Prostate gland (tissue), 2 donors: ENCODE results near the gene ALX3. TPM values are rescaled to one million over a fixed set of nuclear protein-coding genes. Genes with fewer than 3 reads are reported as not detected.

ENCODE experiments used
- DNase-seq: peaks from one replicate; pipeline ENCODE4 v3.0.0-alpha.2; 2019; ENCODE audit warnings: low spot score
- H3K27ac ChIP-seq, 2 donors: fragments of 200-600 bp; sonication (generic); 2 replicates each; pipeline ENCODE4 v1.5.1; 2017 to 2019
- H3K27me3 ChIP-seq: fragments of 200-600 bp; sonication (generic); replicated peaks from 2 replicates; pipeline ENCODE4 v1.5.1; 2019; ENCODE audit not compliant: insufficient read depth
- H3K36me3 ChIP-seq, 2 donors: fragments of 200-600 bp; sonication (generic); 1 replicate in 1 of 2; 2 replicates in 1 of 2; pipeline versions ENCODE4 v1.5.1 to v1.8.1; 2017 to 2019
- H3K4me1 ChIP-seq: fragments of 200-600 bp; sonication (generic); replicated peaks from 2 replicates; pipeline ENCODE4 v1.5.1; 2019
- H3K4me3 ChIP-seq, 2 donors: fragments of 200-600 bp; sonication (generic); 2 replicates each; pipeline ENCODE4 v1.5.1; 2017 to 2019
- H3K9me3 ChIP-seq: fragments of 200-600 bp; sonication (generic); 2 replicates; pipeline ENCODE4 v1.5.1; 2017
- POLR2A ChIP-seq: fragments of 450-650 bp; IDR thresholded peaks from one replicate; pipeline ENCODE4 v1.6.1; 2016; ENCODE audit warnings: antibody characterized with exemption, mild to moderate bottlenecking
- POLR2AphosphoS5 ChIP-seq: sonication (generic); formaldehyde crosslinking; IDR thresholded peaks from one replicate; pipeline ENCODE4 v1.6.1; 2017; ENCODE audit warnings: antibody characterized with exemption
- WGBS: methylation state at CpG from one replicate; pipeline ENCODE4 v1.1.5; 2018; 5-methylcytosine and 5-hydroxymethylcytosine counted together
- intact Hi-C: fragments of 100-400 bp; cut with DNase I; formaldehyde crosslinking; loops from one replicate; pipeline ENCODE4 v1.14.2; 2022
- total RNA-seq, 2 donors: library from RNA; depleted of rRNA; stranded (reverse); fragments of >200 nt; gene quantifications; one replicate each; pipeline ENCODE4 v1.1.0, GENCODE V29; 2016
- TF ChIP-seq, protein P1 (sequence below), 4 experiments: fragments of 200-600 bp in 2 of 4; fragments of 450-650 bp in 2 of 4; sonication (generic) in 2 of 4; IDR thresholded peaks; 1 replicate in 3 of 4; 2 replicates in 1 of 4; pipeline ENCODE4 v1.5.1; 2016 to 2019; ENCODE audit warnings: antibody characterized with exemption in 4 of 4, mild to moderate bottlenecking in 2 of 4, moderate library complexity in 2 of 4

Gene ALX3
- under 1 TPM in 1 of 2 donors, not detected in 1; 0.74 TPM for total RNA-seq

DNA sequence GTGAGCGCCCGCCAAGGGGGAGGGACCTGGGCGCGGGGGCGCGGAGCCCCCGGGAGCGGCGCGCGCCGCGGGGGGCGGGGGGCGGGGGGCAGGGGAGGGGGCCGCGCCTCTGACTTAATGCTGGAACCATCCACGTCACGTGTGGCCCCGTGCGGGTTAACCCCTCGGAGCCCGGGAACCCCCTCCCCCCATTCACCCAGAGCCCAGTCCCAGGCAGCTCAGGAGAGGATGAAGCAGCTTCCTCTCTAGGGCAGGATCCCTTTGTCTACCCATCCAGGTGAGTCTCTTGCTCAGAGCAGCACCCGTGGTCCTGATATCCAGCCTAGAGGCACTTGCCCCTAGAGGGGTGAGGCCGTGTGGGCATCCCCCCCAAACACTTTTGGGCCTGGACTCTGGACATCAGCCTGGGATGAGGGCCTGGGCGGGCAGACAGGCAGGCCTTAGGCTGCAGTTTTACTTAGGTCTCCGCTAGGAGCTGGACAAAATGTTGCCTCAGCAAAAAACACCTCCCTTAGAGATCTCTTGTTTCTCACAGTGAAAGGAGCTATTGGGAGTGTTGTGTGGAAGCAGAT is at the start of gene ALX3:
Gene ALX3 (minus strand): TSS at position 2 of the 572 bp plus-strand sequence. CDS start 60 bp downstream, outside the sequence.
- no peak within 1 kb of the TSS for H3K27ac ChIP-seq
- WGBS, result 59% methylated on average over 4 of the region's 27 CpGs
- peaks cover 36% of the 10 kb centered on the region for H3K27me3 ChIP-seq
- no peak within 1 kb of the TSS for H3K4me3 ChIP-seq
- H3K4me1 ChIP-seq, result no peaks in the 10 kb centered on the region
- no peak for DNase-seq
- H3K9me3 ChIP-seq, result no peaks in the 10 kb centered on the region
- intact Hi-C loops, result no loop called here
- H3K36me3 ChIP-seq, result no peaks in the 10 kb centered on the region
- TF ChIP-seq, protein P1, sequence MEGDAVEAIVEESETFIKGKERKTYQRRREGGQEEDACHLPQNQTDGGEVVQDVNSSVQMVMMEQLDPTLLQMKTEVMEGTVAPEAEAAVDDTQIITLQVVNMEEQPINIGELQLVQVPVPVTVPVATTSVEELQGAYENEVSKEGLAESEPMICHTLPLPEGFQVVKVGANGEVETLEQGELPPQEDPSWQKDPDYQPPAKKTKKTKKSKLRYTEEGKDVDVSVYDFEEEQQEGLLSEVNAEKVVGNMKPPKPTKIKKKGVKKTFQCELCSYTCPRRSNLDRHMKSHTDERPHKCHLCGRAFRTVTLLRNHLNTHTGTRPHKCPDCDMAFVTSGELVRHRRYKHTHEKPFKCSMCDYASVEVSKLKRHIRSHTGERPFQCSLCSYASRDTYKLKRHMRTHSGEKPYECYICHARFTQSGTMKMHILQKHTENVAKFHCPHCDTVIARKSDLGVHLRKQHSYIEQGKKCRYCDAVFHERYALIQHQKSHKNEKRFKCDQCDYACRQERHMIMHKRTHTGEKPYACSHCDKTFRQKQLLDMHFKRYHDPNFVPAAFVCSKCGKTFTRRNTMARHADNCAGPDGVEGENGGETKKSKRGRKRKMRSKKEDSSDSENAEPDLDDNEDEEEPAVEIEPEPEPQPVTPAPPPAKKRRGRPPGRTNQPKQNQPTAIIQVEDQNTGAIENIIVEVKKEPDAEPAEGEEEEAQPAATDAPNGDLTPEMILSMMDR (IDR thresholded peaks at IDR 0.05), result no peak
- no peak for TF ChIP-seq POLR2A
- no peak for TF ChIP-seq POLR2AphosphoS5

DNA sequence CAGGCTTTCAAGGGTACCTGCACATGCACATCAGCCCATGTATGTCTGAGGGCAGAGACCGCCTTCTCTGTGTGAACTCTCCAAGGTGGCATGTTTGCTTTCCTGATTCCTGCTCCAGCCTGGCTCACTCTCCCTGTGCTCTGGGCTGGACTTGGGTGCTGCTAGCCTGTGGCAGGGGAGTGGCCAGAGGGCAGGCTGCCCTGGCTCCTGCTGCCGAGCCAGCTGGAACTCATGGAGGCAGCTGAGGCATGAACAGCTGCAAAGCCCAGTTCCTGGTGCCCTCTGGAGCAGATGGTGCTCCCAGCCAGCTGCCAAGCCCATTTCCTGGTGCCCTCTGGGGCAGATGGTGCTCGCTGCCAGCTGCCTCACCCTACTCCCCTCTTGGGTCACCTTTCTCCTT is 49.4 kb upstream of the ALX3 start:
- 73% methylated on average over 2 of the region's 3 CpGs for WGBS
- TF ChIP-seq POLR2AphosphoS5 (no peak), POLR2A (no peak)
- TF ChIP-seq, protein P1 (IDR thresholded peaks at IDR 0.05), result no peak
- no peak overlapping the region for H3K4me3 ChIP-seq
- no peak overlapping the region for H3K27ac ChIP-seq
- intact Hi-C loops, result no loop called here
- no peaks in the 10 kb centered on the region for H3K27me3 ChIP-seq
- no peak for DNase-seq
- H3K9me3 ChIP-seq, result no peaks in the 10 kb centered on the region
- no peaks in the 10 kb centered on the region for H3K36me3 ChIP-seq
- H3K4me1 ChIP-seq, result no peaks in the 10 kb centered on the region

DNA sequence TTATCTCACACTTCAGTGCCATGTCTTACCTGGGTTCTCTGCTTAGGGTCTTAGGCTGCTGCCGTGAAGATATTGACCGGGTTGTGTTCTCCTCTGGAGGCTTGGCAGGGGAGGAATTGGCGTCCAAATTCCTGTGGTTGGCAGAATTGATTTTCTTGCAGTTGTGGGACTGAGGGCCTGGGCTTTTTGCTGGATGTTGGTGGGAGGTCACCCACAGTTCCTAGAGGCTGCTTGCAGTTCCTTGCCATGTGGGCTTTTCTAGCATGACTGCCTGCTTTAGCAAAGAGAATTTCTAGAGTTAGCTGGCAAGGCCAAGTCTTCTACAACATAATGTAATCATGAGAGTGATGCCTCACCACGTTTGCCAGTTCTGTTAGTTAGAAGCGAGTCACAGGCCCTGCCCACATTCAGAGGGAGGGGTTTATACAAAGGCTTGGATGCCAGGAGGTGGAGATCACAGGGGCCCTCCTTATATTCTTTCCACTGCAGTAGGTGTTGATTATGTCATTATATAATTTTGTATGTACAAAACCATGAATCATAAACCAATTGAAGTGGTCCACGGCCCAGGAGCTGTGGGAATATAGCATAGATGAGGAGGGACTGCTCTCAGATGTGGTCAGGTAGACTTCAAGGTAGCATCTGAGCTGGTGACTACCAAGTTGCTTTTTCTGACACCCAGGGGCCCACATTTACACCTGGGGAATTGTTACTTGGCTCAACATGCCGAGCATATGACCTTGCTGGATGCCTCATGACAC is 48.3 kb upstream of the ALX3 start:
- 74% methylated on average over 7 of the region's 7 CpGs for WGBS

DNA sequence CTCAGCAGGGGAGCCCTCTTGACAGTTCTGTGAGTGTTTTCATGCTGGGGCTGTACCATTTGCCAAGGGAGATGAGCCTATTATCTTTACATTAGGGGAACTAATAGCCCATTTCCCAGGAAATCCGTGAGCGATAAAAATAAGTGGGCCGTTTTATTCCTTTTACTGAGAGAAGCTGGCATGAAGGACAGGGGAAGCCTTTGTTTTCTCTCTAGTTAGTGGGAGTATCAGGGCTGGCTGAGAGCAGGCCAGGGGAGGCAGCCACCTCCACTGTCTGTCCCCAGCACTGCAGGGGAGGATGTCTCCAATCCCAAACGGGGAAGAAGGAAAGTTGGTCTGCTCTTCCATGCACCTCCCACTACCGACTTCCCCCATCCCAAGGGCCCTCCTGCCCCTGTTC is 44.3 kb upstream of the ALX3 start:
- no peak for DNase-seq
- Histone ChIP-seq H3K4me3 (no peak overlapping the region), H3K27me3 (no peaks in the 10 kb centered on the region), H3K9me3 (no peaks in the 10 kb centered on the region), H3K27ac (no peak overlapping the region), H3K36me3 (no peaks in the 10 kb centered on the region), H3K4me1 (no peaks in the 10 kb centered on the region)
- TF ChIP-seq POLR2AphosphoS5 (no peak), POLR2A (no peak)
- TF ChIP-seq, protein P1 (IDR thresholded peaks at IDR 0.05), result no peak
- 40% methylated on average over 5 of the region's 5 CpGs for whole genome bisulfite sequencing
- intact Hi-C loops, result no loop called here

More for the DNA sequence above, 48.3 kb upstream of the ALX3 start:
- no peaks in the 10 kb centered on the region for H3K4me1 ChIP-seq
- intact Hi-C loops, result no loop called here
- no peak overlapping the region for H3K27ac ChIP-seq
- DNase-seq, result no peak
- TF ChIP-seq POLR2AphosphoS5 (no peak), POLR2A (no peak)
- TF ChIP-seq, protein P1 (IDR thresholded peaks at IDR 0.05), result no peak
- no peak overlapping the region for H3K4me3 ChIP-seq
- H3K36me3 ChIP-seq, result no peaks in the 10 kb centered on the region
- H3K9me3 ChIP-seq, result no peaks in the 10 kb centered on the region
- no peaks in the 10 kb centered on the region for H3K27me3 ChIP-seq

DNA sequence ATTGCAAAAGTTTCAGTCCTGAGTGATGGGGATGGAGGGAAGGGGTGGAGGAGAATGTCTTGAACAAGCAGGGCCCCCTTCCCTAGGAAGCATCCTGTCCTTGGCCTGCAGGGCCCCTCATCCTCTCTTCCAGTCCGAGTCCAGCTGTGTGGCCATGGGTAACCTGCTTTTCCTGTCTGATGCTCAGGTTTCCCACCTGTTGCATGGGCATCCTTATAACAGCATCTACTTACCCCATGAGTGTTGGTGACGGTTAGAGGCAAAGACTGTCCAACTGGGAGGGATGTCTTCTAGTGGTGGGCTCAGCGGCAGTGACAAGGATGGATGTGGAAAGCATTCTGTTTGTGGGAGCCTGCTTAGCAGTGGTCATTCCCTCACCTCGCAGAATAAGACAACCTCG is 43.7 kb upstream of the ALX3 start:
- Histone ChIP-seq H3K9me3 (no peaks in the 10 kb centered on the region), H3K4me1 (no peaks in the 10 kb centered on the region), H3K27me3 (no peaks in the 10 kb centered on the region), H3K27ac (no peak overlapping the region), H3K4me3 (no peak overlapping the region), H3K36me3 (no peaks in the 10 kb centered on the region)
- TF ChIP-seq, protein P1 (IDR thresholded peaks at IDR 0.05), result no peak
- TF ChIP-seq POLR2AphosphoS5, result no peak
- no peak for TF ChIP-seq POLR2A
- intact Hi-C loops, result no loop called here
- DNase-seq, result no peak
- 79% methylated on average over 5 of the region's 5 CpGs for WGBS
